Endothelial cell of umbilical vein (primary cell): ENCODE measurements around the gene MYO5B.

Experiments used
- TF ChIP-seq, protein P1 (sequence below), 2 donors: IDR thresholded peaks; 1 replicate in 1 of 2; 2 replicates in 1 of 2; pipeline ENCODE4 v1.5.1; 2011; ENCODE audit warnings: low read length in 2 of 2, mild to moderate bottlenecking in 2 of 2, moderate library complexity in 2 of 2, control low read depth in 1 of 2, inconsistent platforms in 1 of 2, low read depth in 1 of 2; ENCODE audit not compliant: insufficient read depth in 1 of 2; ENCODE audit errors: extremely low read depth in 1 of 2
- TF ChIP-seq, protein P2 (sequence below): IDR thresholded peaks from 2 replicates; pipeline ENCODE4 v1.6.1; 2011; ENCODE audit not compliant: insufficient read depth, insufficient read length

DNA sequence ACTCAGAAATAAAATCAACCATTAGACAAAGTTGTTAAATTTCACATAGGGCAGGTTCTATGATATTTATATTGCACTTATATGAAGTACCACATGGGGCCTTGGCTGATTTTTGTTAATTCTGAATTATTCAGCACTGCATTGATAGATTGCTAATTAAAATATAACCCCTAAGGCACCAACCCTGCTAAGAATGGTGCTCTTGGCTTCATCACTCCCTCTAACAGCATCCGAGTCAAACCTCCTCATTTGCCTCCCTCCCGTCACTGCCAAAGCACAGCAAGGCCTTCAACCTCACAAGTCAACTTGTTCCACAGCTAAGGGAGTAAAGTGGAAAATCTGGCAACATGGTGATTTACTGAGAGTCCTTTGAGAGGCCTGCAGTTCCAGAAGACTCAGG is 27.0 kb downstream of the MYO5B start:
- TF ChIP-seq, protein P1, sequence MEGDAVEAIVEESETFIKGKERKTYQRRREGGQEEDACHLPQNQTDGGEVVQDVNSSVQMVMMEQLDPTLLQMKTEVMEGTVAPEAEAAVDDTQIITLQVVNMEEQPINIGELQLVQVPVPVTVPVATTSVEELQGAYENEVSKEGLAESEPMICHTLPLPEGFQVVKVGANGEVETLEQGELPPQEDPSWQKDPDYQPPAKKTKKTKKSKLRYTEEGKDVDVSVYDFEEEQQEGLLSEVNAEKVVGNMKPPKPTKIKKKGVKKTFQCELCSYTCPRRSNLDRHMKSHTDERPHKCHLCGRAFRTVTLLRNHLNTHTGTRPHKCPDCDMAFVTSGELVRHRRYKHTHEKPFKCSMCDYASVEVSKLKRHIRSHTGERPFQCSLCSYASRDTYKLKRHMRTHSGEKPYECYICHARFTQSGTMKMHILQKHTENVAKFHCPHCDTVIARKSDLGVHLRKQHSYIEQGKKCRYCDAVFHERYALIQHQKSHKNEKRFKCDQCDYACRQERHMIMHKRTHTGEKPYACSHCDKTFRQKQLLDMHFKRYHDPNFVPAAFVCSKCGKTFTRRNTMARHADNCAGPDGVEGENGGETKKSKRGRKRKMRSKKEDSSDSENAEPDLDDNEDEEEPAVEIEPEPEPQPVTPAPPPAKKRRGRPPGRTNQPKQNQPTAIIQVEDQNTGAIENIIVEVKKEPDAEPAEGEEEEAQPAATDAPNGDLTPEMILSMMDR (IDR thresholded peaks at IDR 0.05; ENCODE audit: extremely low read depth in 1 of 2, insufficient read depth in 1 of 2, low read depth in 1 of 2, low read length in 2 of 2) = no peak
- TF ChIP-seq, protein P2, sequence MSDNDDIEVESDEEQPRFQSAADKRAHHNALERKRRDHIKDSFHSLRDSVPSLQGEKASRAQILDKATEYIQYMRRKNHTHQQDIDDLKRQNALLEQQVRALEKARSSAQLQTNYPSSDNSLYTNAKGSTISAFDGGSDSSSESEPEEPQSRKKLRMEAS = no peak
